Activated CD4-positive, alpha-beta T cell treated with anti-CD3 and anti-CD28 coated beads, Interleukin-10, Interleukin-2, amounts not matched to agents 100 ng/mL and 50 ng/mL, durations not matched to agents 16 hours and 8 hours (primary cell): ENCODE results near the gene WDR13.
"Not testable (repeated sequence)": the region's sequence is repeated elsewhere in the genome, so short reads cannot be mapped to it uniquely, and the experiment has no call there.

Experiments
- DNase-seq: peaks from one replicate; pipeline ENCODE4 v3.0.0-alpha.2; 2020

Gene WDR13

GRCh38 chrX:48598614-48599013 is 1.3 kb downstream of the WDR13 start:
- DNase-seq: no peak

DNA sequence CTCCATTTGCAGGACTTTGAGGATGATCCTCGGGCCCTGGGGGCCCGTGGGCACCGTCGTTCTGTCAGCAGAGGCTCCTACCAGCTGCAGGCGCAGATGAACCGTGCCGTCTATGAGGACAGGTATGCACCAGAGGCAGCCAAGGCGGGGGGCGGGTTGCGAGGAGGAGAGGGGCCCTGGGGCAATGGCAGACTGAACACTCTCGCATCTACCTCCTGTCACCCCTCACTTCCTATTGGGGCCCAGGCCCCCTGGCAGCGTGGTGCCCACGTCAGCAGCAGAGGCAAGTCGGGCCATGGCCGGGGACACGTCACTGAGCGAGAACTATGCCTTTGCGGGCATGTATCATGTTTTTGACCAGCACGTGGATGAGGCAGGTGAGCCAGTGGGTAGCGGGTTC is 2.0 kb downstream of the WDR13 start:
- no peak for DNase-seq

- no peak for DNase-seq
Measured at GRCh38 chrX:48600226-48600625, 2.9 kb downstream of the WDR13 start.

GRCh38 chrX:48601741-48602394 is 4.6 kb downstream of the WDR13 start:
- DNase-seq: no peak

DNA sequence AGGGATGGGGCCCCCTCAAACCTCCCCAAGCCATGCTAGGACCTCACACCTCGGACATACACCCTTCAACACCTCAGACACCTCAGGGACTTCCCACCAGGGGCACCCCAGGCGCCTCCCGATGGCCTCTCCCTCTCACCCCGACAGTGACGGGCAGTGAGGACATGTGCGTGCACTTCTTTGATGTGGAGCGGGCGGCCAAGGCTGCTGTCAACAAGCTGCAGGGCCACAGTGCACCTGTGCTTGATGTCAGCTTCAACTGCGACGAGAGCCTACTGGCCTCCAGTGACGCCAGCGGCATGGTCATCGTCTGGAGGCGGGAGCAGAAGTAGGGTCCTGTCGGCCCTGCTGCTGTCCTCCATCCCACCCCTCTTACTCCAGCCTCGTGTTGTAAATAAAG is 7.4 kb downstream of the WDR13 start:
- DNase-seq: no peak

GRCh38 chrX:48606091-48606490 is 8.8 kb downstream of the WDR13 start:
- no peak for DNase-seq

DNA sequence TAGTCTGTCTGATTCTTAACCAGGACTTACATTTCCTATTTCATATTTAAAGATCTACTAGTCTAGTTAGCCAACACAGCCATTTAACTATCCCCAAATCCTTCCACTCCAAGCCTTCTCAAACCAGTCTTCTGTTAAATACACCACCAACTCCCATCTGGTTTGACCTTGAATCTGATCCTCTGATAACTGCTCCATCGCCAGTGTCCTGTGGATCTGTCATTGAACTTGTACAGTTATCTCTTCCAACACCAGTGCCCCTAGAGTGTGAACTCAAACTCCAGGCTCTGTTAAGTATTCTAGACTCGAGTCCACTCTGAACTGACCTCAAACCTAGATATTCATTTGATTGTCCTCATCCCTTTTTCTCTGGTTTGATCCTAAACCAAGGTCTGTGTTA is 14.4 kb downstream of the WDR13 start:
- DNase-seq: no peak

DNA sequence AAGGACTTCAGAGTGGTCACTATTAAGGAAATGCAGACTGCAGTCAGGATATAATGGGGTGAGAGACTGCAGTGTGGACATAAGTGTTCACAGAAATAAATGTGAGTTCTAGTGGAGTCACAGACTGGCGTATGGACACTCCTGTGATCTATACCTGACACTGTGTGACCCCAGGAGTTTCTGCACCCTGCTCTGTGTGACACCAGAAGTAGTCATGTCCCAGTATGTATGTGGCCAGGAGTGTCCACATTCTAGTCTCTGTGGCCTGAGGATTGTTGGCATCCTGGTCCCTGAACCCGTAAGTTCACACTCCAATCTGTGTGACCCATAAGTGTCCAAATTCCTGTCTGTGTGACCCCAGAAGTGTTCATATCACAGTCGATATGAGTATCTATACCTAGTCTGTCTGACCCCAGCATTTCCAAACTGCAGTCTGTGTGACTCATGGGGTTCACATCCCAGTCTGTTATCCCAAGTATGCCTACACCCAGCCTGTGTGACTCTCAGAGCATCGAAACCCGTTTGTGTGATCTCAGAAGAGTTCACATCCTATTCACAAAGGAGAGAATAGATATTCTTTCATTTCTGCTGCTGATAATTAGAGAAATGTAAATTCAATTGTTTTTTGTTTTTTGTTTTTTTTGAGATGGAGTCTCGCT is 16.3 kb downstream of the WDR13 start:
- no peak for DNase-seq

DNA sequence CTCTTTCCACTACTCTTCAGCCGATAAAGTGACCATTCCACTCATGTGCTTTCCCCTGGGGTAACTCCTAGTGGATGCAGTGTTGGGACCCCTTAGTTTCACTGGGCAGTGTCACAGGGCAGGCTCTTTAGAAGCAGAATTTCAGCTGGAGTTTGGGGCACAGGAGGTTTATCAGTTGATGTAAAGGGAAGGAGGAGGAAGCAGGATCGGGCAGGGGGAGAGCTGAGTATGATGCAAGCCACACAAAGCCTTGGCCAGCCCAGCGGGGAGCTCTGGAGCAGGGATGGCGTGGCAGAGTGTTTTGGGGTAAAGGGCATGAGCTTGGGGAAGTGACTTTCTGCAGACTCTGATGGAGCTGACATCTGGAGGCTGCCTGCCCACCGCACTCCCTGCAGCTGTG is 19.3 kb downstream of the WDR13 start:
- no peak for DNase-seq

DNA sequence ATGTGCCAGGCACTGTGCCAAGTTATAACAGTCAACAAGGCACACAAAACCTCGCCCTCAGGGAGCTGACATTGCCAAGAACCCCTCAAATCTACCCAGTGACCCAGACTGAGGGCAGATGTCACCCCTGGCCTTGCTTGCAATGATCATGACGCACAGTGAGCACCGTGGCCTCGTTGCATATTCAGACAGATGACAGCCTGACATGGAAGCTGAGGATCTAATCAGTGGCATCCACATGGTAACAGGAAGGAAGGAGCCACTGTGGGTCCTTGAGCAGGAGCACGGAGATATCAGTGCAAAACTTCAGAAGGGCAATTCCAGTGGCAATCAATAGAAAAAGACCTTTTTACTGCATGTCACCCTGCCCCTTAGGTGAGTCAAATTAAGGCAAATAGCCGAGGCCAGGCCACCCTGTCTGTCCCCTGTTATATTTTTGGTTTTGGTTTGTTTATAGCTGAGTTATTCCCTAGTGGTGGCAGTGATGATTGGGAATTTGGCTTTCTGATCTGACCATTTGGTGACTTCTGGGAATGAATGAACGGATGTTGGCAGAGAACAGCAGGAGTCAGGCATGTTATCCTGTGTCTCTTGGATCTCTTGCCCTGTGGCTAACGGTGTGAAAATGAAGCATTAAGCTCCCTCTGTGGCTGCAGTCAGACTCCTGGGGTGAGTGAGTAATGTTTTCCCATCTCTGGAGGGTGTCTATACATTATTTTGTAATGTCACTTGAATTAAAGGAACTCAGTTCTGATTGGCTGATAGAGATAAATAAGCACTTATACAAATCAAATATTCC is 20.4 kb downstream of the WDR13 start:
- no peak for DNase-seq

DNA sequence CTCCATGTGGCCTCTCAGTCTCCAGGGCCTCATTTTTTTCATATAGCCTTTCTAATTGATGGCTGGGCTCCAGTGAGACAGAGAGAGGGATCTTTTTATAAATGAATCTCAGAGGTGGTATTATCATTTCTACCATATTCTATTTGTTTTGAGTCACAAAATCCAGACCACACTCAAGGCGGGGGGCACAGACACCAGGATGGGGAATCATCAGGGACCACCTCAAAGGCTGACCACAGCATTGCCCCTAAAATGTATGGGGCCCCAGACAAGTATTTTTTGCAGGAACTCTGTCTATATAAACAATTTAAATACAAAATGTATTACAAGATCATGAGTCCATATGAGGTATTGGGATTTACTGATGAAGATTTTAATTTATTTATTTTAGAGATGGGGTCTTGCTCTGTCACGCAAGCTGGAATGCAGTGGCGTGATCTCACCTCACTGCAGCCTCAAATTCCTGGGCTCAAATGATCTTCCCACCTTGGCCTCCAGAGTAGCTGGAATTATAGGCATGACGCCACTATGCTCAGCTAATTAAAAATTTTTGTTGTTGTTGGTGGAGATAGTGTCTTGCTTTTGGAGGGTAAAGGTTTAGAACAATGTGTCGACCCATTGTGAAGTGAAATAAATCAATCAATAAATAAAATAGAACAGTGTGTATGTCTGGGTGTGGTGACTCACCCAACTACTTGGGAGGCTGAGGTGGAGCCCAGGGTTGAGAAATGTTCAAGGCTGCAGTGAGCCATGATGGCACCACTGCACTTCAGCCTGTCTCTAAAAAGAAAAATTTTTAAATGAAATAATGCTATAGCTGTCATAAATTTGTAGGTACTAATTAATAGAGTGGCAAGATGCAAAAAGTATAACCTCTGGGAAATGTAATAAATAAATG is 29.4 kb downstream of the WDR13 start:
- DNase-seq: no peak

DNA sequence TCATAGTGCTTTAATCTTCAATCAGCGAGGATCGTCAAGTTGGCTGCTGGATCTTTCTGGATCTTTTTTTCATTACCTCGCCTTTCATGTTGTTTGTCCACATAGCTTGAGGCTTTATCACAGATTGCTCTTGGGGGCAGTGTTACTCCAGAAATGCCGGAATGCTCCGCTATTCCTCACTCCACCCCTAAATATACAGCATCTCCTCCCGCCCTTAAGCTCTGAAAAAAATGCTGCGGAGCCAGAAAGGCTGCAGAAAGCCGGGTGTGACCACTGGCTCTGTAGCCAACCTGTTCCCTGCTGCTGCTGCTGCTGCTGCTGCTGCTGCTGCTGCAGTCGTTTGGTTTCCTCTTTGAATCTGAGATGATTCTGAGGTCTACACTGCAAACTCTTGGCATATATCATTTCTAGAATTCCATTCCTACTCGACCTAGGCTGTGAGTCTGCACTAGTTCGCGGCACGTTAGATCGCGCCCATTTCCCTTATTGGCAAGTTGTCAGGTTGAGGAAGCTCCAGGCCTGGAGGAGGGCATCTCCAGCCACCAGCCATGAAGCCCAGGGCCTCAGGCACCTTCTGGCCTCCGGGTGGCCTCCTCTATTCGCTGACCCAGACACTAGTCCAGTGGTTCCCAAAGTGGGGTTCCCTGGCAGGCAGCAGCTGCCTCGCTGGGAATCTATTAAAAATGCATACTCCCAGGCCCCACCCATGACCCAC is 34.2 kb downstream of the WDR13 start:
- DNase-seq: peak; percentile 83

DNA sequence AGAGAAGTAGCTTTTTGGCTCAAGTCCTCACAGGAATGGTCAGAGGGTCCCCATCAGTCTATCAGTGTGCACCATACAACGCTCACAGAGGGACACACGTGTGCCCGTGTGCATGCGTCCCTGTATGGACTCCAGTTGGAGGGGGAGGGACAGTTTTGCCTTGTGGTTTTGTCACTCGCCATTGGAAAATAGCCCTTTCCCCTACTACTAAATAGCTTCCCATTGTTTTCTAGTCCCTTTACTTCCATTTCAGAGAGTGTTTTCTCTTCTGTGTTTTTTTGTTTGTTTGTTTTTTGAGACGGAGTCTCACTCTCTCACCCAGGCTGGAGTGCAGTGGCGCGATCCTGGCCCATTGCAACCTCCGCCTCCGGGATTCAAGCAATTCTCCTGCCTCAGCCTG is 34.9 kb downstream of the WDR13 start:
- no peak for DNase-seq

DNA sequence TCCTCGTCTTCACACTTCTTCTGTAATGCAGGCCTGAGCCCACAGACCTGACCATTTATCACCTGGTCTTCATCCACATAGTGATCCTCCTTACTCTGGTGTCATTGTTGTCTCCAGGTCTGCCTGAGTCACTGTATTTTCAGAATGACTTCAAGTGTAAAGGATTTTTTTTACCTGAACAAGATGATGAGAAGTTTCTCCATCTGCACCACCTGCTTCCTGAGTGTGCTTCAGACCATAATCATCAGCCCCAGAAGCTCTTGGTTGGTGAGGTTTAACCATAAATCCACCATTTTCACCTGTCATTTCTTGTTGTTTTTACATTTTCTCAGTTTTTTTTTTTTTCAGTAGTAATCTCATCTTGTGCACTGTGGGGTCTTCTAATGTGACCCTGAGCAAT is 39.0 kb downstream of the WDR13 start:
- no peak for DNase-seq

DNA sequence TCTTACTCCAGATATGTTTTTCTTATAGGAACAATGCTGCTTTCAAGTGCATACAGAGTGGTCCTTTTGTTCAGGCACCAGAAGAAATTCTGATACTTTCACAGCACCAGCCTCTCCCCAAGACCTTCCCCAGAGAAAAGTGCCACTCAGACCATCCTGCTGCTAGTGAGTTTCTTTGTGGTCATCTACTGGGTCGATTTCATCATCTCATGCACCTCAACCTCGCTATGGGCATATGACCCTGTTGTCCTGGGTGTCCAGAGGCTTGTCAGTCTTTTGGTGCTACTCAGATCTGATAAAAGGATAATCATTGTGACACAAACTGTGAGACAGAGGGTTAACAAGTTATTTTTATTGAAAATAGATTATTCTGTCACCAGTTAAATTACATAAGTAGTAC is 39.5 kb downstream of the WDR13 start:
- peak; percentile 4 for DNase-seq

GRCh38 chrX:48645669-48646068 is 48.4 kb downstream of the WDR13 start:
- no peak for DNase-seq

DNA sequence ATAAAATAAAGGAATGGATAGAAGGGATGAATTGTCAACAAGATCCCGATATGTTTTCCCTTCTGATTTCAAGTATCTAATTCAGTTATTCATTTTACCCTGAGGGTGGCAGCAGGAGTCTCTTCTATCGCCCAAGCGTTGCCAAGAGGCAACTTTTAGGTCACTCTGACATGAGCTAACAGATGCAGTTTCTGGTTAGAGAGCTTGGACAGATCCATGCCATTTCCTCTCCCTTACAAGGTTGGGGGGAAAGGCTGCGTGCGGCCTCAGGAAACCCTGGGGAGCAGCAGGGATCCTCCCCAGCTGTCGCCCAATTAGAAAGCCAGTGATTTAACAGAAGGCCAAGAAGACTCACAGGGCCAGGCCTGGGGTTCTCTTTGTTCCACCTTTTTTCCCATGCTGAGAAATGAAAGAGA is 51.1 kb downstream of the WDR13 start:
- DNase-seq: peak; percentile 34

DNA sequence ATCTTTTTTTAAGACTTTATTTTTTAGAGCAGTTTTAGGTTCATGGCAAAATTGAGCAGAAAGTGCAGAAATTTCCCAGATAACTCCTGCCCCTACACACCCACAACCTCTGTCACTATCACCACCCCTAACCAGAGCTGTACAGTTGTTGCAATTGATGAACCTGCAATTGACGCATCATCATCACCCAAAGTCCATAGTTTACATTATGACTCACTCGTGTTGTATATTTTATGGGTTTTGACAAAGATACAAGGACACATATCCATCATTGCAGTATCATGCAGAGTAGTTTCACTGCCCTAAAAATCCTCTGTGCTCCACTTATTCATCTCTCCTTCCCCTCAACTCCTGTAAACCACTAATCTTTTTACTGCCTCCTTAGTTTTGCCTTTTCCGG is 51.8 kb downstream of the WDR13 start:
- DNase-seq: no peak

DNA sequence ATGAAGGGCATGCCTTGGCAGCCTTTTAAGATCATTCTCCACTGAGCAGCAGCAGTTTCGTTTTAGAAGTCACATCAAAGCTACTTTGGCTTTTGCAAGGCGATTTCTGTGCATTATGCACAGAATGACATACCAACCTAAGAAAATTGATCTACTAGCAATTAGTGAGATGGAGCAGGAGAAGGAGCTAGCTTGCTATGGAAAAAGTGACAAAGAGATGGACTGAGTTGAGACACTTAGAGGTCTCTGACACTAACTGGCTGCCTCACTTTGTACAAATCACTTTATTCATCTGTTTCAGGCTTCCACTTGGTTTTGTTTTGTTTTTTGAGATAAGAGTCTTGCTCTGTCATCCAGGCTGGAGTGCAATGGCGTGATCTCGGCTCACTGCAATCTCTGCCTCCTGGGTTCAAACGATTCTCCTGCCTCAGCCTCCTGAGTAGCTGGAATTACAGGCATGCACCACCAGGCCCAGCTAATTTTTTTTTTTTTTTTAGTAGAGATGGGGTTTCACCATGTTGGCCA is 54.8 kb downstream of the WDR13 start:
- DNase-seq: not testable (repeated sequence)

- not testable (repeated sequence) for DNase-seq
Measured at GRCh38 chrX:48654746-48655145, 57.5 kb downstream of the WDR13 start.
